K562 (cell line): Measurements from ENCODE around the gene TAS2R10. TPM values are rescaled to one million over a fixed set of nuclear protein-coding genes. Genes with fewer than 3 reads are reported as not detected.

ENCODE experiments used
- C11orf30 ChIP-seq: fragments of 450-650 bp; IDR thresholded peaks from 2 replicates; pipeline ENCODE4 v1.6.1; 2016; ENCODE audit warnings: low read depth, mild to moderate bottlenecking
- CHD7 ChIP-seq: fragments of 200-600 bp; sonication (generic); IDR thresholded peaks from one replicate; pipeline ENCODE4 v1.6.1; 2012; ENCODE audit warnings: mild to moderate bottlenecking, low read depth, low read length, inconsistent platforms
- DPF2 ChIP-seq: fragments of 450-650 bp; IDR thresholded peaks from 2 replicates; pipeline ENCODE4 v1.6.1; 2016
- NFRKB ChIP-seq: fragments of 450-650 bp; IDR thresholded peaks from 2 replicates; pipeline ENCODE4 v1.6.1; 2016; ENCODE audit warnings: low read depth
- PTRF ChIP-seq: fragments of 450-650 bp; IDR thresholded peaks from 2 replicates; pipeline ENCODE4 v1.6.1; 2016; ENCODE audit warnings: mild to moderate bottlenecking, missing genetic modification characterization, missing compliant biosample characterization
- ZNF146 ChIP-seq: IDR thresholded peaks from one replicate; pipeline ENCODE4 v1.6.1; 2018; ENCODE audit warnings: missing compliant biosample characterization; ENCODE audit not compliant: unreplicated experiment
- ZNF589 ChIP-seq: fragments of 200-800 bp; sonication (Bioruptor generic); IDR thresholded peaks from 2 replicates; pipeline ENCODE4 v1.6.1; 2016; ENCODE audit warnings: low read depth, missing genetic modification characterization, missing compliant biosample characterization
- polyA plus RNA-seq, 8 experiments: library from polyadenylated mRNA; depleted of rRNA in 4 of 8; stranded (reverse) in 5 of 8; unstranded in 3 of 8; fragments of >200 nt; fragmentation: Nextera tagmentation in 2 of 8; fragmentation: Illumina TruSeq in 1 of 8; extraction: Ambion mirVana in 2 of 8; extraction: Trizol in 1 of 8; gene quantifications; 2 replicates each; pipeline versions ENCODE4 v1.2.1 to v1.2.3, GENCODE V29; 2011 to 2014; ENCODE audit warnings: inconsistent platforms in 1 of 8, missing spikeins in 1 of 8
- total RNA-seq, 7 experiments: library from RNA; depleted of rRNA in 6 of 7; stranded (reverse); fragments of >200 nt in 6 of 7; fragmentation: Illumina TruSeq in 2 of 7; extraction: Trizol in 2 of 7; gene quantifications; 2 replicates each; pipeline versions ENCODE4 v1.2.1 to v1.2.3, GENCODE V29; 2011 to 2021; ENCODE audit warnings: low replicate concordance in 1 of 7

Gene TAS2R10
- total and polyA plus RNA-seq, 9 of the 15 experiments (the other 6 are each of a cell fraction or from before 2014, with no cell fraction given), result 0.22 to 0.51 TPM; not detected in 7

GRCh38 chr12:10826258-10826657, at the start of gene TAS2R10 (continued):
- no peak for TF ChIP-seq CHD7
- TF ChIP-seq ZNF589 (CRISPR knock-in tag), result no peak
- TF ChIP-seq ZNF146, result no peak
- no peak for TF ChIP-seq DPF2
- TF ChIP-seq C11orf30, result no peak
- TF ChIP-seq NFRKB, result no peak
- TF ChIP-seq PTRF (tag), result no peak
